Measurements from ENCODE around the gene TWNK. TPM values are rescaled to one million over a fixed set of nuclear protein-coding genes. Genes with fewer than 3 reads are reported as not detected.

TWNK gene
- total RNA-seq, 1 experiment from 2014 or later = 28.2 TPM

DNA sequence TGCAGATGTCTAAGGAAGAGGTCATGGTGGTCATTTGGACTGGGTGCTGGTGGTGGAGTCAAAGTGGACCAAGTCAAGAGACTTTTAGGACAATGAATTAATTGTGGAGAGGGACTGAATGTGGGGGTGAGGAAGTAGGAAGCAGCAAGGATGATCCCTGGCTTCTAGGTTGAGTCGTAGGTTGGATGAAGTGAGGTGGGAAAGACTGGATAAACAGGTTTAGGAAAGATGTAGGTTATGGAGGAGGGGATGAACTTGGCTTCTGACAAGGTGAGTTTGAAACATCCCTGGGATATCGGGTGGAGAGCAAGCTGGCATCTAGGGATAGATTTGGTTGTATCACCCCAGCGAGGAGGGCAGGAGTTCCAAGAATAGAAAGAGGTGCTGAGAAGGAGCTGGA, 10.4 kb upstream of the TWNK start:
- H3K36me3 Mint-ChIP-seq = 0 out of 2 replicates have a peak, but pooled peaks cover 3% of the 10 kb centered on the region
- no peak overlapping the region for H3K4me3 Mint-ChIP-seq
- CTCF ChIA-PET = interaction anchor here (0.6 kb wide), 1 partner anchor 1117 kb away, joined by 3 read pairs; no protein-coding TSS in a partner anchor
- peaks cover 9% of the 10 kb centered on the region for H3K4me1 Mint-ChIP-seq
- TF ChIP-seq CBFB (CRISPR knock-in tag; IDR thresholded peaks at IDR 0.05; ENCODE audit: low read depth) (no peak), ZNF396 (CRISPR knock-in tag; IDR thresholded peaks at IDR 0.05; ENCODE audit: borderline replicate concordance) (no peak), TEAD4 (CRISPR knock-in tag; IDR thresholded peaks at IDR 0.05) (no peak), ZNF423 (CRISPR knock-in tag; IDR thresholded peaks at IDR 0.05) (no peak), ZNF317 (CRISPR knock-in tag; IDR thresholded peaks at IDR 0.05; ENCODE audit: borderline replicate concordance, low read depth) (no peak), TEAD1 (CRISPR knock-in tag; IDR thresholded peaks at IDR 0.05) (no peak), NFYB (CRISPR knock-in tag; conservative IDR thresholded peaks at IDR 0.05; ENCODE audit: low read depth) (no peak), ATF6 (CRISPR knock-in tag; IDR thresholded peaks at IDR 0.05) (no peak), NR2C2 (CRISPR knock-in tag; IDR thresholded peaks at IDR 0.05) (no peak), GTF2I (CRISPR knock-in tag; conservative IDR thresholded peaks at IDR 0.05) (no peak), FOXP4 (CRISPR knock-in tag; IDR thresholded peaks at IDR 0.05) (no peak), RELA (CRISPR knock-in tag; IDR thresholded peaks at IDR 0.05; ENCODE audit: borderline replicate concordance) (no peak), ATF1 (CRISPR knock-in tag; IDR thresholded peaks at IDR 0.05) (no peak), ZSCAN18 (CRISPR knock-in tag; IDR thresholded peaks at IDR 0.05) (no peak), USF1 (CRISPR knock-in tag; IDR thresholded peaks at IDR 0.05) (no peak), SOX15 (CRISPR knock-in tag; IDR thresholded peaks at IDR 0.05) (no peak)
- TF ChIP-seq, protein P1, sequence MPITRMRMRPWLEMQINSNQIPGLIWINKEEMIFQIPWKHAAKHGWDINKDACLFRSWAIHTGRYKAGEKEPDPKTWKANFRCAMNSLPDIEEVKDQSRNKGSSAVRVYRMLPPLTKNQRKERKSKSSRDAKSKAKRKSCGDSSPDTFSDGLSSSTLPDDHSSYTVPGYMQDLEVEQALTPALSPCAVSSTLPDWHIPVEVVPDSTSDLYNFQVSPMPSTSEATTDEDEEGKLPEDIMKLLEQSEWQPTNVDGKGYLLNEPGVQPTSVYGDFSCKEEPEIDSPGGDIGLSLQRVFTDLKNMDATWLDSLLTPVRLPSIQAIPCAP (CRISPR knock-in tag; IDR thresholded peaks at IDR 0.05) = no peak
- TF ChIP-seq, protein P2, sequence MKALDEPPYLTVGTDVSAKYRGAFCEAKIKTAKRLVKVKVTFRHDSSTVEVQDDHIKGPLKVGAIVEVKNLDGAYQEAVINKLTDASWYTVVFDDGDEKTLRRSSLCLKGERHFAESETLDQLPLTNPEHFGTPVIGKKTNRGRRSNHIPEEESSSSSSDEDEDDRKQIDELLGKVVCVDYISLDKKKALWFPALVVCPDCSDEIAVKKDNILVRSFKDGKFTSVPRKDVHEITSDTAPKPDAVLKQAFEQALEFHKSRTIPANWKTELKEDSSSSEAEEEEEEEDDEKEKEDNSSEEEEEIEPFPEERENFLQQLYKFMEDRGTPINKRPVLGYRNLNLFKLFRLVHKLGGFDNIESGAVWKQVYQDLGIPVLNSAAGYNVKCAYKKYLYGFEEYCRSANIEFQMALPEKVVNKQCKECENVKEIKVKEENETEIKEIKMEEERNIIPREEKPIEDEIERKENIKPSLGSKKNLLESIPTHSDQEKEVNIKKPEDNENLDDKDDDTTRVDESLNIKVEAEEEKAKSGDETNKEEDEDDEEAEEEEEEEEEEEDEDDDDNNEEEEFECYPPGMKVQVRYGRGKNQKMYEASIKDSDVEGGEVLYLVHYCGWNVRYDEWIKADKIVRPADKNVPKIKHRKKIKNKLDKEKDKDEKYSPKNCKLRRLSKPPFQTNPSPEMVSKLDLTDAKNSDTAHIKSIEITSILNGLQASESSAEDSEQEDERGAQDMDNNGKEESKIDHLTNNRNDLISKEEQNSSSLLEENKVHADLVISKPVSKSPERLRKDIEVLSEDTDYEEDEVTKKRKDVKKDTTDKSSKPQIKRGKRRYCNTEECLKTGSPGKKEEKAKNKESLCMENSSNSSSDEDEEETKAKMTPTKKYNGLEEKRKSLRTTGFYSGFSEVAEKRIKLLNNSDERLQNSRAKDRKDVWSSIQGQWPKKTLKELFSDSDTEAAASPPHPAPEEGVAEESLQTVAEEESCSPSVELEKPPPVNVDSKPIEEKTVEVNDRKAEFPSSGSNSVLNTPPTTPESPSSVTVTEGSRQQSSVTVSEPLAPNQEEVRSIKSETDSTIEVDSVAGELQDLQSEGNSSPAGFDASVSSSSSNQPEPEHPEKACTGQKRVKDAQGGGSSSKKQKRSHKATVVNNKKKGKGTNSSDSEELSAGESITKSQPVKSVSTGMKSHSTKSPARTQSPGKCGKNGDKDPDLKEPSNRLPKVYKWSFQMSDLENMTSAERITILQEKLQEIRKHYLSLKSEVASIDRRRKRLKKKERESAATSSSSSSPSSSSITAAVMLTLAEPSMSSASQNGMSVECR (CRISPR knock-in tag; IDR thresholded peaks at IDR 0.05; ENCODE audit: borderline replicate concordance) = no peak
- no peaks in the 10 kb centered on the region for H3K9me3 Mint-ChIP-seq
- H3K27me3 Mint-ChIP-seq (ENCODE audit: low read depth) = no peaks in the 10 kb centered on the region; the same call in 1 of the 2 replicates
- POLR2A ChIA-PET = no interaction called here
- ATAC-seq = no peak
- no peak for DNase-seq (ENCODE audit: low spot score)
- no peak overlapping the region for H3K27ac Mint-ChIP-seq
